ENCODE results near the gene KAT7. TPM values are rescaled to one million over a fixed set of nuclear protein-coding genes. Genes with fewer than 3 reads are reported as not detected.

Gene KAT7
- total RNA-seq, 1 experiment from 2014 or later: 90.6 TPM

DNA sequence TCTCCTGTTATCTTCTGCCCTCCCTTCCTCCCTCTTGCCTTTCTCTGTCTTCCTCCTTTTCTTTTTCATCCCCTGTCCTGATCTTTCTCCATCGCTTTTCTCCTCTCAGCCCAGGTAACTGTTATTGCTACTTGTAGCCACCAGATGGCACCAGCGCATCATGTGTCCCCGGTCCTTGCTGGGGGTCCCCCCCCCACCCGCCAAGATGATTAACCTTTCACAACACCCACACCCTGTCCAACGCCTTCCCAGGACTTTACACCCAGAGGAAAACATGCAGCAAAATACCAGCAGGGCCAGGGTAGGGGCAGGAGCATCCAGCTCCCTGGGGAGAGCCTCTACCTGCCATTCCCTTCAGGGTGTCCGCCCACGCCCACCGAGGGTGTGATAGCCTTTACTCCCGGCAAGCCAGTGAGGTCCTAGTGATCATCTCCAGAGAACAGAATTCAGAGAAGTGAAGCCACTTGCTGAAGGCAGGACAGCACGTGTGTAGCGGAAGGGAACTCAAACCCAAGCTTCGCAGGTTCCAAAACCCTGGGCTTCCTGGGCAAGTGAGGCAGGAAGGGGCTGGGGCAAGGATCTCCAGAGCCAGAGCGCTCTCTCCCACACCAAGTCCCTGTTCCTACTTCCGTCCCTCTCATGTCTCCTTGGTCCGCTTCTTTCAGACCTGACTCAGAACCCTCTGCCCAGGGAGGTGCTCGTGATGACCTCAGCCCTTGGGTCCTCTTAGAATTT lies 72.8 kb downstream of the KAT7 start:
- no peaks in the 10 kb centered on the region for H3K9me3 Mint-ChIP-seq (ENCODE audit: low read depth, unreplicated experiment)
- no peak overlapping the region for H3K4me3 Mint-ChIP-seq (ENCODE audit: low read depth, unreplicated experiment)
- peaks cover 62% of the 10 kb centered on the region for H3K27me3 Mint-ChIP-seq (ENCODE audit: unreplicated experiment)
- H3K4me1 Mint-ChIP-seq (ENCODE audit: low read depth, unreplicated experiment): peaks cover 10% of the 10 kb centered on the region
- TF ChIP-seq CTCF (IDR thresholded peaks at IDR 0.05; ENCODE audit: unreplicated experiment): peak; percentile 99
- peak overlapping the region; percentile 20 for H3K27ac Mint-ChIP-seq (ENCODE audit: unreplicated experiment)
- DNase-seq: peak; percentile 75
- H3K36me3 Mint-ChIP-seq (ENCODE audit: insufficient read depth, unreplicated experiment): peaks cover 11% of the 10 kb centered on the region
- BruUV-seq (replicated peaks): no TSS peak
- intact Hi-C loops (cut with micrococcal nuclease; ENCODE audit: unreplicated experiment): loop anchor here (1.0 kb wide), 1 partner anchor 137 kb away; no protein-coding TSS in a partner anchor
- CTCF ChIA-PET: interaction anchor here (0.5 to 6.3 kb wide), 5 partner anchors 15 to 195 kb away, joined by 3 to 123 read pairs (median 3); partner anchors contain the start of genes DLX3 and ITGA3

- TF ChIP-seq CTCF (IDR thresholded peaks at IDR 0.05; ENCODE audit: unreplicated experiment): no peak
- no peak for DNase-seq
- intact Hi-C loops (cut with micrococcal nuclease; ENCODE audit: unreplicated experiment): no loop called here
- H3K4me1 Mint-ChIP-seq (ENCODE audit: low read depth, unreplicated experiment): peaks cover 10% of the 10 kb centered on the region
- CTCF ChIA-PET: interaction anchor here (6.3 kb wide), 1 partner anchor 134 kb away, joined by 123 read pairs; the partner anchor contains the start of gene DLX3
- H3K4me3 Mint-ChIP-seq (ENCODE audit: low read depth, unreplicated experiment): no peak overlapping the region
- H3K27ac Mint-ChIP-seq (ENCODE audit: unreplicated experiment): no peak overlapping the region
- no TSS peak for BruUV-seq (replicated peaks)
- no peaks in the 10 kb centered on the region for H3K9me3 Mint-ChIP-seq (ENCODE audit: low read depth, unreplicated experiment)
- H3K27me3 Mint-ChIP-seq (ENCODE audit: unreplicated experiment): peaks cover 78% of the 10 kb centered on the region
- peaks cover 11% of the 10 kb centered on the region for H3K36me3 Mint-ChIP-seq (ENCODE audit: insufficient read depth, unreplicated experiment)
Observed at GRCh38 chr17:49862781-49863331, 74.4 kb downstream of the KAT7 start.

DNA sequence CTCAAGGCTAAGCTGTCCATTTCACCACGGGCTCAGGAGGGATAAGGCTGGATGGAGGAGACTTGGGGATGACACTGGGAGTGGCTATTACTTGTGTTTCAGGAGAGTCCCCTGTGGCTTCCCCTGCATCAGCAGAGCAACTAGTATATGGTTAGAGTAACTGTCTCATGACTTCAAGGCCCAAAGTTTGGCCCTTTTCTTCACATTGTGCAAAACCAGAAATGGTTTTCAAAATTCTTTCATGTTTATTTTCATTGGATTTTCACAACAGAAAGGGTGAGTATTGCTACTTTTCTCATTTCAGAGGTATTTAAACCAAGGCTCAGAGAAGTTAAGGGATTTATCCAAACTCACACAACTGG lies 77.5 kb downstream of the KAT7 start:
- peaks cover 9% of the 10 kb centered on the region for H3K36me3 Mint-ChIP-seq (ENCODE audit: insufficient read depth, unreplicated experiment)
- H3K4me3 Mint-ChIP-seq (ENCODE audit: low read depth, unreplicated experiment): no peak overlapping the region
- CTCF ChIA-PET: no interaction called here

DNA sequence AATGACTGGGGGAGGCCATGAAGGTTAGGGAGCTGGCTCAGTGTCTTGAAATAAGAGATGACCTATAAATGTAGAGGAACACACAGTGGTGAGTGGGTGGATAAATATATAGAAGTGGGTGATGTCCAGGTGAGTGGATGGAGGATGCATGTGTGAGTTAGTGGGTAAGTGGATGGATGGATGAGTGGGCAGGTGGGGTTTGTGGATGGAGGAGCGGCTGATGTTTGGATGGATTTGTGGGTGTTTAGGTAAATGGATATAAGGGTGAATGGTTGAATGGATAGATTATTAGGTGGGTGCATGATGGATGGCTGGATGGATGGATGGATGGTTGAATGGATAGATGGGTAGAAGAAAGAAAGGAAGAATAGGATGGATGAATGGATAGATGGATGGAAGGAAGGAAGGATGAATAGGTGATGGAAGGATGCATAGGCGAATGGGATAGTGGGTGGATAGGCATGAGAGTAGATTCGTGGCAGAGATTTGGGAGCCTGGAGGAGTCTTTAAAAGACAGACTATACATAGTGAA lies 78.5 kb downstream of the KAT7 start:
- Mint-ChIP-seq H3K9me3 (ENCODE audit: low read depth, unreplicated experiment) (no peaks in the 10 kb centered on the region), H3K4me3 (ENCODE audit: low read depth, unreplicated experiment) (no peak overlapping the region), H3K27ac (ENCODE audit: unreplicated experiment) (no peak overlapping the region), H3K27me3 (ENCODE audit: unreplicated experiment) (peaks cover 68% of the 10 kb centered on the region), H3K36me3 (ENCODE audit: insufficient read depth, unreplicated experiment) (peaks cover 5% of the 10 kb centered on the region), H3K4me1 (ENCODE audit: low read depth, unreplicated experiment) (no peaks in the 10 kb centered on the region)
- intact Hi-C loops (cut with micrococcal nuclease; ENCODE audit: unreplicated experiment): no loop called here
- CTCF ChIA-PET: no interaction called here
- DNase-seq: no peak
- no peak for TF ChIP-seq CTCF (IDR thresholded peaks at IDR 0.05; ENCODE audit: unreplicated experiment)
- BruUV-seq (replicated peaks): no TSS peak

More for the DNA sequence above, 77.5 kb downstream of the KAT7 start:
- TF ChIP-seq CTCF (IDR thresholded peaks at IDR 0.05; ENCODE audit: unreplicated experiment): no peak
- intact Hi-C loops (cut with micrococcal nuclease; ENCODE audit: unreplicated experiment): no loop called here
- DNase-seq: no peak
- Mint-ChIP-seq H3K27me3 (ENCODE audit: unreplicated experiment) (peaks cover 77% of the 10 kb centered on the region), H3K4me1 (ENCODE audit: low read depth, unreplicated experiment) (peaks cover 6% of the 10 kb centered on the region), H3K9me3 (ENCODE audit: low read depth, unreplicated experiment) (no peaks in the 10 kb centered on the region), H3K27ac (ENCODE audit: unreplicated experiment) (no peak overlapping the region)
- no TSS peak for BruUV-seq (replicated peaks)
